BLaER1 treated with 17β-estradiol and CSF1 and Interleukin-3, amounts not matched to agents 10 nM and 100 nM (cell line): ENCODE measurements around the gene WDR5.
"Not testable (repeated sequence)": the region's sequence is repeated elsewhere in the genome, so short reads cannot be mapped to it uniquely, and the experiment has no call there.

Source experiments
- H3K27ac ChIP-seq, 11 experiments: shearing (Covaris generic); formaldehyde crosslinking; 2 replicates each; pipeline ENCODE4 v1.8.1; 2022
- H3K27me3 ChIP-seq, 11 experiments: shearing (Covaris generic); formaldehyde crosslinking; 2 replicates each; pipeline ENCODE4 v1.8.1; 2022
- H3K36me3 ChIP-seq, 11 experiments: shearing (Covaris generic); formaldehyde crosslinking; 2 replicates each; pipeline ENCODE4 v1.8.1; 2022
- H3K4me1 ChIP-seq, 10 experiments: shearing (Covaris generic); formaldehyde crosslinking; 2 replicates each; pipeline ENCODE4 v1.8.1; 2022
- H3K4me2 ChIP-seq, 11 experiments: shearing (Covaris generic); formaldehyde crosslinking; 2 replicates each; pipeline ENCODE4 v1.8.1; 2022
- H3K4me3 ChIP-seq, 10 experiments: shearing (Covaris generic); formaldehyde crosslinking; 2 replicates each; pipeline ENCODE4 v1.8.1; 2022
- H3K9ac ChIP-seq, 11 experiments: shearing (Covaris generic); formaldehyde crosslinking; 2 replicates each; pipeline ENCODE4 v1.8.1; 2022
- H3K9me3 ChIP-seq, 11 experiments: shearing (Covaris generic); formaldehyde crosslinking; replicated peaks in 1 of 11; 2 replicates each; pipeline ENCODE4 v1.8.1; 2022
- H4K20me1 ChIP-seq, 11 experiments: shearing (Covaris generic); formaldehyde crosslinking; 2 replicates each; pipeline ENCODE4 v1.8.1; 2022
- Cebpa-rat ChIP-seq, 11 experiments: shearing (Covaris generic); IDR thresholded peaks; 2 replicates each; pipeline ENCODE4 v1.8.1; 2022

Gene WDR5

DNA sequence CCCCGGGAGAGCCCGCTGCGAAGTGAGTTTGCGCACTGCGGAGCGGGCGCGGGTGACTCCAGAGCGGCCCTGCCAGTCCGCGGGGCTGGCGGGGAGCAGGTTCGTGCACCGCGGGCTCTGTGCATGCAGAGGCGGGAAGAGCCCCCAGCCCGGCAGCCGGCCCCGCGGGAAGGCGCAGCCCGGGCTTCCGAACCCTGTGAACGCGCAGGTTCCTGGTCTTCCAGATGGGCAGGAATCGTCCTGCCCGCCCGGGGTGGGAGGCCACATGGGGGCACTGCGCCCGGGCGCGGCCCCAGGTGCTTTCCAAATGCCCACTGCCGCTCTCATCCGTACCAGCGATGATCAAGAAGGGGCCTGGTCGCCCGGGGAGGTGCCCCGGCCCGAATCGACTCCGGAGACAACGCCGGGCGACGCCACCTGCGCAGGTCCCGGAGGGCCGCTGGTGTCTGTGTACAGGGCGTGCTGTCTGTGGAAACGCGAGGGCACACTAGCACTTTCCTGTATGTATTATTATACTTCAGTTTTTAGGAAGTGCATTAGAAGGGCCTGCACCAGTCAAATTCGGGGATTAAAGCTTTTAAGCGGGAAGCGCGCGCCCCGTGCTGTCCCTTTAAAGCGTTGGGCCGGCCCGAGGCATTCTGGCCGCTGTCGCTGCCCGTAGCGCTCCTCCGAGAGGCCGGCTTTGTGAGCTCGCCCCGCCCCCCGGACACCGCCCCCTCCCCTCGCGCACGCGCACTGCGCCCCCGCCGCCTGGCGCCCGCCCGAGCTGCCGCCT is at the start of gene WDR5:
WDR5 (plus strand) TSS at position 740 of the 775 bp plus-strand sequence. CDS start 3,796 bp downstream, outside the sequence.
- no peaks in the 10 kb centered on the region for H3K9me3 ChIP-seq
- H3K4me1 ChIP-seq: peaks cover 32 to 48% (median 45%) of the 10 kb centered on the region in 10 experiments
- H3K4me3 ChIP-seq: peak within 1 kb of the TSS; percentile 92 to 100 (median 98)
- H3K27me3 ChIP-seq: no peaks in the 10 kb centered on the region
- peak within 1 kb of the TSS; percentile 86 to 98 (median 95) for H3K9ac ChIP-seq
- peaks cover 18 to 45% (median 42%) of the 10 kb centered on the region in 11 experiments; a peak in 21 of 22 replicates for H4K20me1 ChIP-seq
- H3K36me3 ChIP-seq: peaks cover 12 to 35% (median 27%) of the 10 kb centered on the region in 11 experiments
- H3K27ac ChIP-seq: peak within 1 kb of the TSS; percentile 71 to 93 (median 88)
- TF ChIP-seq Cebpa-rat (IDR thresholded peaks at IDR 0.05): no peak
- peak within 1 kb of the TSS; percentile 93 to 100 (median 98) for H3K4me2 ChIP-seq

- no peak for TF ChIP-seq Cebpa-rat (IDR thresholded peaks at IDR 0.05)
- H3K4me1 ChIP-seq: no peaks in the 10 kb centered on the region
- H3K27me3 ChIP-seq: no peaks in the 10 kb centered on the region
- H3K36me3 ChIP-seq: no peaks in the 10 kb centered on the region
- no peak overlapping the region for H3K27ac ChIP-seq
- peaks cover 0 to 15% (median 11%) of the 10 kb centered on the region in 11 experiments; a peak in 16 of 22 replicates for H3K9me3 ChIP-seq
- H3K9ac ChIP-seq: no peak overlapping the region
- H3K4me2 ChIP-seq: no peak overlapping the region
- no peak overlapping the region for H3K4me3 ChIP-seq
- no peaks in the 10 kb centered on the region for H4K20me1 ChIP-seq
Observed at GRCh38 chr9:134088063-134088725, 47.7 kb upstream of the WDR5 start.

DNA sequence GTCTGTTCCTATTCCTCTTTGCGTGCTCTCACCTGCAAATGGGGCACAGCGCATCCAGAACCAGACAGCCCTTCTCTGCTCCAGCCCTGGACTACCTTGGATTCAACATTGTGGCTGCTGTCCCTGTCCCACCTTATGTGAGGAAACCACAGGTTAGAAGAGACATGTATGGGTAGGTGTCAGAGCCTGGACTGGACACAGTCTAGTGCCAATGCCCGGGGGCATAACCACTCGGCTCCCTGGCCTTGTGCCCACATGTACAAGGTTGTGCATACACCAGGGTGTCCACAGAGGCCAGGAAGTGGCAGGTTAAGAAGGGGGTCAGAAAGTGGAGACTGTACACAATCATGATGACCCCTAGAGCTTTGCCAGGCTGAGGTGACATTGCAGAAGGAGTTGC is 45.9 kb upstream of the WDR5 start:
- no peaks in the 10 kb centered on the region for H3K4me1 ChIP-seq
- H4K20me1 ChIP-seq: no peaks in the 10 kb centered on the region
- H3K9ac ChIP-seq: no peak overlapping the region
- H3K27ac ChIP-seq: no peak overlapping the region
- H3K4me2 ChIP-seq: no peak overlapping the region
- H3K36me3 ChIP-seq: no peaks in the 10 kb centered on the region
- TF ChIP-seq Cebpa-rat (IDR thresholded peaks at IDR 0.05): no peak
- H3K4me3 ChIP-seq: no peak overlapping the region
- peaks cover 0 to 14% (median 11%) of the 10 kb centered on the region in 11 experiments; a peak in 16 of 22 replicates for H3K9me3 ChIP-seq
- no peaks in the 10 kb centered on the region for H3K27me3 ChIP-seq

DNA sequence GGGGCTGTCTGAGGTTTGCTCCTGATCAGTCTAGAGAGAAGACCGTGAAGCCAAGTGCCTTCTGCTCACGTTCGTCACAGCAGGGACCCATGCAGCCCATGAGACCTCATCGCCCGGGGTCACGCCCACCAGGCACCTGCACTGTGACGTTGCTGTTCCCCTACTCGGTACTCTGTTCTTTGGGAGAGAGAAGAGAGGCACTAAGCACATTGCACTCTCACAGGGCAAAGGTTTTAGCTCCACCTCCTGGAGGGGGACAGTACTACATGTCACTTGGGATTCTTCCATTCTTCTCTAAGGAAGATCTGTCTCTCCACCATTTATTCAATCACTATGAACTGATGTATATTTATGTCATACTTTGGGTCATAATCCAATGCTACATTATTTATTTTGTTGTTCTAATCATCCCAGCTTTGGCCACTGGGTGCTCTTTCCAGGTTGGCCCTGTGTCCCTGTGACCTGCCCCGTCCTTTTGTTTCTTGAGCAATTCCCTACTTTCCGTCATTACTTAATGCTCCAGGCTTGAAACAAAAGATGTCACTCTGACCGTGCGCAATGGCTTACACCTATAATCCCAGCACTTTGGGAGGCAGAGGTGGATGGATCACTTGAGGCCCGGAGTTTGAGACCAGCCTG is 36.6 kb upstream of the WDR5 start:
- Histone ChIP-seq H3K4me1 (peaks cover 0 to 15% (median 7%) of the 10 kb centered on the region in 10 experiments; a peak in 10 of 20 replicates), H4K20me1 (no peaks in the 10 kb centered on the region), H3K36me3 (no peaks in the 10 kb centered on the region), H3K9ac (no peak overlapping the region), H3K27me3 (no peaks in the 10 kb centered on the region), H3K9me3 (peaks cover 0 to 11% (median 5%) of the 10 kb centered on the region in 11 experiments; a peak in 5 of 22 replicates), H3K4me3 (no peak overlapping the region), H3K27ac (no peak overlapping the region), H3K4me2 (no peak overlapping the region)
- no peak for TF ChIP-seq Cebpa-rat (IDR thresholded peaks at IDR 0.05)

GRCh38 chr9:134100040-134100439 is 35.8 kb upstream of the WDR5 start:
- no peak overlapping the region; a peak in 1 of 22 replicates for H3K4me2 ChIP-seq
- H3K27me3 ChIP-seq: no peaks in the 10 kb centered on the region
- no peak overlapping the region; a peak in 1 of 22 replicates for H3K9ac ChIP-seq
- peaks cover 0 to 15% (median 7%) of the 10 kb centered on the region in 10 experiments; a peak in 10 of 20 replicates for H3K4me1 ChIP-seq
- no peak overlapping the region for H3K27ac ChIP-seq
- H3K36me3 ChIP-seq: no peaks in the 10 kb centered on the region
- peaks cover 0 to 11% (median 5%) of the 10 kb centered on the region in 11 experiments; a peak in 6 of 22 replicates for H3K9me3 ChIP-seq
- no peak for TF ChIP-seq Cebpa-rat (IDR thresholded peaks at IDR 0.05)
- H4K20me1 ChIP-seq: no peaks in the 10 kb centered on the region
- no peak overlapping the region for H3K4me3 ChIP-seq

DNA sequence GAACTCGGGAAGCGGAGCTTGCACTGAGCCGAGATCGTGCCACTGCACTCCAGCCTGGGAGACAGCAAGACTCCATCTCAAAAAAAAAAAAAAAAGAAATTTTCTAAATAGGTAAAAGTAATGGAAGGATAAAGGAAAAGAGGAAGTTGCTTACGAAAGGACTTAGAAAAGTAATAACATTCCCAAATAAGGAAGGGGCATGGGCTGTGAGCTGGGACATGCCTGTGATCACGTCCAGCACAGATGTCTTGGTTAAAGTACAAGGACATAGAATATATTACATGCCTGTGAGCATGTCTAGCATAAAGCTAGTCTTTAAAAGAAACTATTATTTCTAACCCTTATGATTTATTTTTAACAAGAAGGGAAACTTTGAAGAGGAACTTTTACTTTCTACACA is 34.7 kb upstream of the WDR5 start:
- H3K9me3 ChIP-seq: peaks cover 0 to 13% (median 5%) of the 10 kb centered on the region in 11 experiments; a peak in 6 of 22 replicates
- peak overlapping the region in 5 of 11 experiments; percentile 22 to 73 (median 51); a peak in 7 of 22 replicates for H3K4me2 ChIP-seq
- H4K20me1 ChIP-seq, H3K4me3 ChIP-seq, H3K27ac ChIP-seq, H3K27me3 ChIP-seq, H3K9ac ChIP-seq, H3K36me3 ChIP-seq: not testable (repeated sequence)
- H3K4me1 ChIP-seq: peaks cover 0 to 15% (median 7%) of the 10 kb centered on the region in 10 experiments; a peak in 10 of 20 replicates

GRCh38 chr9:134101623-134102149 is 34.2 kb upstream of the WDR5 start:
- Histone ChIP-seq H3K27me3 (no peaks in the 10 kb centered on the region), H3K4me1 (peaks cover 0 to 15% (median 7%) of the 10 kb centered on the region in 10 experiments; a peak in 10 of 20 replicates)

DNA sequence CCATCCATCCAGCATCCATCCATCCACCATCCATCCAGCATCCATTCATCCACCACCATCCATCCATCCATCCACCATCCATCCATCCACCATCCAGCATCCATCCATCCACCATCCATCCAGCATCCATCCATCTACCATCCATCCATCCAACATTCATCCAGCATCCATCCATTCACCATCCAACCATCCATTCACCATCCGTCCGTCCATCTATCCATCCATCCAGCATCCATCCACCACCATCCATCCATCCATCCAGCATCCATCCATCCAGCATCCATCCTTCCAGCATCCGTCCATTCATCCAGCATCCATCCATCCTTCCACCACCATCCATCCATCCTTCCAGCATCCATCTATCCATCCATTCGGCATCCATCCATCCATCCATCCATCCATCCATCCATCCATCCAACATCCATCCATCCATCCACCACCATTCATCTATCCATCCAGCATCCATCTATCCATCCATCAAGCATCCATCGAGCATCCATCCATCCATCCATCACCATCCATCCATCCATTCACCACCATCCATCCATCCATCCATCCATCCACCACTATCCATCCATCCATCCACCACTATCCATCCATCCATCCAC is 32.4 kb upstream of the WDR5 start:
- no peak overlapping the region for H3K4me3 ChIP-seq
- no peak for TF ChIP-seq Cebpa-rat (IDR thresholded peaks at IDR 0.05)
- no peaks in the 10 kb centered on the region for H4K20me1 ChIP-seq
- H3K9me3 ChIP-seq: peaks cover 0 to 13% (median 5%) of the 10 kb centered on the region in 11 experiments; a peak in 6 of 22 replicates
- no peak overlapping the region for H3K4me2 ChIP-seq
- H3K27ac ChIP-seq: no peak overlapping the region
- H3K9ac ChIP-seq: no peak overlapping the region
- no peaks in the 10 kb centered on the region for H3K36me3 ChIP-seq
- H3K27me3 ChIP-seq: no peaks in the 10 kb centered on the region
- peaks cover 0 to 15% (median 7%) of the 10 kb centered on the region in 10 experiments; a peak in 10 of 20 replicates for H3K4me1 ChIP-seq

More at GRCh38 chr9:134101623-134102149, 34.2 kb upstream of the WDR5 start:
- Histone ChIP-seq H3K9me3 (peaks cover 0 to 13% (median 5%) of the 10 kb centered on the region in 11 experiments; a peak in 6 of 22 replicates), H3K4me3 (no peak overlapping the region), H3K36me3 (no peaks in the 10 kb centered on the region), H3K4me2 (peak overlapping the region in 5 of 11 experiments; percentile 22 to 73 (median 51); a peak in 7 of 22 replicates), H3K27ac (no peak overlapping the region), H4K20me1 (no peaks in the 10 kb centered on the region), H3K9ac (no peak overlapping the region; a peak in 1 of 22 replicates)
- no peak for TF ChIP-seq Cebpa-rat (IDR thresholded peaks at IDR 0.05)
